Activated effector memory CD4-positive, alpha-beta T cell treated with anti-CD3 and anti-CD28 coated beads, Interleukin-2, amount 50 U/mL, for 16 hours (primary cell): ENCODE data around the gene SCUBE2.

Experiments used
- DNase-seq: peaks from one replicate; pipeline ENCODE4 v3.0.0-alpha.2; 2020

Gene SCUBE2

GRCh38 chr11:9073466-9074225, 17.8 kb downstream of the SCUBE2 start:
- no peak for DNase-seq

- DNase-seq: no peak
Measured at GRCh38 chr11:9072626-9073176, 18.7 kb downstream of the SCUBE2 start.

- no peak for DNase-seq
Measured at GRCh38 chr11:9071692-9072091, 19.7 kb downstream of the SCUBE2 start.

- no peak for DNase-seq
Measured at GRCh38 chr11:9070749-9071491, 20.5 kb downstream of the SCUBE2 start.

GRCh38 chr11:9069862-9070470, 21.4 kb downstream of the SCUBE2 start:
- no peak for DNase-seq

- DNase-seq: no peak
Measured at GRCh38 chr11:9069256-9069655, 22.1 kb downstream of the SCUBE2 start.

GRCh38 chr11:9066433-9066925, 24.9 kb downstream of the SCUBE2 start:
- no peak for DNase-seq

- no peak for DNase-seq
Measured at GRCh38 chr11:9065607-9066432, 25.6 kb downstream of the SCUBE2 start.

- DNase-seq: no peak
Measured at GRCh38 chr11:9061807-9062206, 29.6 kb downstream of the SCUBE2 start.

GRCh38 chr11:9060700-9061111, 30.7 kb downstream of the SCUBE2 start:
- peak; percentile 71 for DNase-seq

- no peak for DNase-seq
Measured at GRCh38 chr11:9059406-9059805, 32.0 kb downstream of the SCUBE2 start.

GRCh38 chr11:9057888-9058287, 33.5 kb downstream of the SCUBE2 start:
- no peak for DNase-seq

GRCh38 chr11:9057007-9057406, 34.4 kb downstream of the SCUBE2 start:
- no peak for DNase-seq

- DNase-seq: no peak
Measured at GRCh38 chr11:9056467-9056866, 34.9 kb downstream of the SCUBE2 start.

GRCh38 chr11:9053316-9054035, 37.9 kb downstream of the SCUBE2 start:
- DNase-seq: no peak

- no peak for DNase-seq
Measured at GRCh38 chr11:9052316-9052715, 39.1 kb downstream of the SCUBE2 start.

GRCh38 chr11:9049959-9050358, 41.4 kb downstream of the SCUBE2 start:
- DNase-seq: no peak

- no peak for DNase-seq
Measured at GRCh38 chr11:9047964-9048523, 43.4 kb downstream of the SCUBE2 start.

GRCh38 chr11:9046481-9046880, 44.9 kb downstream of the SCUBE2 start:
- no peak for DNase-seq

- DNase-seq: no peak
Measured at GRCh38 chr11:9042488-9042887, 48.9 kb downstream of the SCUBE2 start.

- no peak for DNase-seq
Measured at GRCh38 chr11:9041747-9042146, 49.7 kb downstream of the SCUBE2 start.

- no peak for DNase-seq
Measured at GRCh38 chr11:9040410-9040809, 51.0 kb downstream of the SCUBE2 start.
